ENCODE measurements around the gene TMPRSS11D.

DNA sequence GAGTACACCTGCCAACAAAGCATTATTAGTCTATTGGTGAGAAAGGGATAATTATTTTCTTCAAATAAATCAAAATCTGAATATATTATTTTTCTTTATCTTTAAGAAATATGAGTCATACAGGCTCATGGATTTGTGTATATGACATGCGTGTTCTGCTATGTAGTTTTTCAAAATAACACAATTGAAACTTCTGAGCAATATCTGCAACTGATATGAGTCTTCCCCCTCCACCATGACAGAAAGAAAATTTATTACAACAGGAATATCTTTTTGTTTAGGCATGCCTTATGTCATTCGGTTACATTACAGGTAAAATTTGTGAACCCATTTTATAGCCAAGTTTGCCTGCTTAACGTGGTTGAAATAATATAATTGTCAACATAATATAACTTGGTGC lies 47.5 kb upstream of the TMPRSS11D start:
- TF ChIP-seq, protein P1, sequence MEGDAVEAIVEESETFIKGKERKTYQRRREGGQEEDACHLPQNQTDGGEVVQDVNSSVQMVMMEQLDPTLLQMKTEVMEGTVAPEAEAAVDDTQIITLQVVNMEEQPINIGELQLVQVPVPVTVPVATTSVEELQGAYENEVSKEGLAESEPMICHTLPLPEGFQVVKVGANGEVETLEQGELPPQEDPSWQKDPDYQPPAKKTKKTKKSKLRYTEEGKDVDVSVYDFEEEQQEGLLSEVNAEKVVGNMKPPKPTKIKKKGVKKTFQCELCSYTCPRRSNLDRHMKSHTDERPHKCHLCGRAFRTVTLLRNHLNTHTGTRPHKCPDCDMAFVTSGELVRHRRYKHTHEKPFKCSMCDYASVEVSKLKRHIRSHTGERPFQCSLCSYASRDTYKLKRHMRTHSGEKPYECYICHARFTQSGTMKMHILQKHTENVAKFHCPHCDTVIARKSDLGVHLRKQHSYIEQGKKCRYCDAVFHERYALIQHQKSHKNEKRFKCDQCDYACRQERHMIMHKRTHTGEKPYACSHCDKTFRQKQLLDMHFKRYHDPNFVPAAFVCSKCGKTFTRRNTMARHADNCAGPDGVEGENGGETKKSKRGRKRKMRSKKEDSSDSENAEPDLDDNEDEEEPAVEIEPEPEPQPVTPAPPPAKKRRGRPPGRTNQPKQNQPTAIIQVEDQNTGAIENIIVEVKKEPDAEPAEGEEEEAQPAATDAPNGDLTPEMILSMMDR (IDR thresholded peaks at IDR 0.05; ENCODE audit: insufficient read depth, low read length): no peak
- TF ChIP-seq, protein P2, sequence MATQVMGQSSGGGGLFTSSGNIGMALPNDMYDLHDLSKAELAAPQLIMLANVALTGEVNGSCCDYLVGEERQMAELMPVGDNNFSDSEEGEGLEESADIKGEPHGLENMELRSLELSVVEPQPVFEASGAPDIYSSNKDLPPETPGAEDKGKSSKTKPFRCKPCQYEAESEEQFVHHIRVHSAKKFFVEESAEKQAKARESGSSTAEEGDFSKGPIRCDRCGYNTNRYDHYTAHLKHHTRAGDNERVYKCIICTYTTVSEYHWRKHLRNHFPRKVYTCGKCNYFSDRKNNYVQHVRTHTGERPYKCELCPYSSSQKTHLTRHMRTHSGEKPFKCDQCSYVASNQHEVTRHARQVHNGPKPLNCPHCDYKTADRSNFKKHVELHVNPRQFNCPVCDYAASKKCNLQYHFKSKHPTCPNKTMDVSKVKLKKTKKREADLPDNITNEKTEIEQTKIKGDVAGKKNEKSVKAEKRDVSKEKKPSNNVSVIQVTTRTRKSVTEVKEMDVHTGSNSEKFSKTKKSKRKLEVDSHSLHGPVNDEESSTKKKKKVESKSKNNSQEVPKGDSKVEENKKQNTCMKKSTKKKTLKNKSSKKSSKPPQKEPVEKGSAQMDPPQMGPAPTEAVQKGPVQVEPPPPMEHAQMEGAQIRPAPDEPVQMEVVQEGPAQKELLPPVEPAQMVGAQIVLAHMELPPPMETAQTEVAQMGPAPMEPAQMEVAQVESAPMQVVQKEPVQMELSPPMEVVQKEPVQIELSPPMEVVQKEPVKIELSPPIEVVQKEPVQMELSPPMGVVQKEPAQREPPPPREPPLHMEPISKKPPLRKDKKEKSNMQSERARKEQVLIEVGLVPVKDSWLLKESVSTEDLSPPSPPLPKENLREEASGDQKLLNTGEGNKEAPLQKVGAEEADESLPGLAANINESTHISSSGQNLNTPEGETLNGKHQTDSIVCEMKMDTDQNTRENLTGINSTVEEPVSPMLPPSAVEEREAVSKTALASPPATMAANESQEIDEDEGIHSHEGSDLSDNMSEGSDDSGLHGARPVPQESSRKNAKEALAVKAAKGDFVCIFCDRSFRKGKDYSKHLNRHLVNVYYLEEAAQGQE (IDR thresholded peaks at IDR 0.05; ENCODE audit: insufficient replicate concordance, low read depth): no peak
- TF ChIP-seq POLR2AphosphoS5 (IDR thresholded peaks at IDR 0.05; ENCODE audit: low read depth): no peak

All from HL-60 (cell line).